ENCODE results near the gene KIF9. TPM values are rescaled to one million over a fixed set of nuclear protein-coding genes. Genes with fewer than 3 reads are reported as not detected.

The KIF9 gene
- total RNA-seq, 1 donor from 2014 or later = 2.5 TPM

GRCh38 chr3:47298439-47298838 is 15.8 kb upstream of the KIF9 start:
- Mint-ChIP-seq H3K4me3 (no peak overlapping the region), H3K27me3 (no peaks in the 10 kb centered on the region), H3K27ac (no peak overlapping the region), H3K36me3 (ENCODE audit: low read depth) (peaks cover 46% of the 10 kb centered on the region), H3K4me1 (peaks cover 56% of the 10 kb centered on the region), H3K9me3 (no peaks in the 10 kb centered on the region)
- ChIA-PET CTCF (no interaction called here), POLR2A (no interaction called here)
- TF ChIP-seq CTCF (IDR thresholded peaks at IDR 0.05) = no peak
- ATAC-seq (ENCODE audit: low read depth) = no peak
- DNase-seq = no peak
- intact Hi-C loops (cut with micrococcal nuclease) = no loop called here

GRCh38 chr3:47296562-47297302 is 14.1 kb upstream of the KIF9 start:
- H3K27ac Mint-ChIP-seq = peak overlapping the region; percentile 63
- no peaks in the 10 kb centered on the region for H3K27me3 Mint-ChIP-seq
- DNase-seq (no peak), ATAC-seq (ENCODE audit: low read depth) (peak; percentile 15)
- peak overlapping the region; percentile 21 for H3K4me3 Mint-ChIP-seq
- intact Hi-C loops (cut with micrococcal nuclease) = no loop called here
- no peak for TF ChIP-seq CTCF (IDR thresholded peaks at IDR 0.05)
- H3K9me3 Mint-ChIP-seq = no peaks in the 10 kb centered on the region
- ChIA-PET POLR2A (no interaction called here), CTCF (no interaction called here)
- H3K4me1 Mint-ChIP-seq = peaks cover 69% of the 10 kb centered on the region
- peaks cover 35% of the 10 kb centered on the region for H3K36me3 Mint-ChIP-seq (ENCODE audit: low read depth)

GRCh38 chr3:47295976-47296375 is 13.4 kb upstream of the KIF9 start:
- intact Hi-C loops (cut with micrococcal nuclease) = no loop called here
- no peak overlapping the region for H3K4me3 Mint-ChIP-seq
- DNase-seq (no peak), ATAC-seq (ENCODE audit: low read depth) (no peak)
- peak overlapping the region; percentile 27 for H3K27ac Mint-ChIP-seq
- H3K4me1 Mint-ChIP-seq = peaks cover 77% of the 10 kb centered on the region
- no peaks in the 10 kb centered on the region for H3K27me3 Mint-ChIP-seq
- H3K36me3 Mint-ChIP-seq (ENCODE audit: low read depth) = peaks cover 31% of the 10 kb centered on the region
- H3K9me3 Mint-ChIP-seq = no peaks in the 10 kb centered on the region
- no peak for TF ChIP-seq CTCF (IDR thresholded peaks at IDR 0.05)
- CTCF ChIA-PET = no interaction called here
- POLR2A ChIA-PET = no interaction called here

- H3K9me3 Mint-ChIP-seq = no peaks in the 10 kb centered on the region
- no peak for ATAC-seq (ENCODE audit: low read depth)
- no peak overlapping the region for H3K27ac Mint-ChIP-seq
- TF ChIP-seq CTCF (IDR thresholded peaks at IDR 0.05) = no peak
- intact Hi-C loops (cut with micrococcal nuclease) = no loop called here
- ChIA-PET CTCF (no interaction called here), POLR2A (interaction anchor here (0.6 to 1.7 kb wide), 3 partner anchors 9 to 1341 kb away, joined by 3 to 6 read pairs (median 3); partner anchors contain the start of genes KIF9 and KLHL18)
- no peak for DNase-seq
- no peak overlapping the region for H3K4me3 Mint-ChIP-seq
- H3K36me3 Mint-ChIP-seq (ENCODE audit: low read depth) = peaks cover 35% of the 10 kb centered on the region
- peaks cover 83% of the 10 kb centered on the region for H3K4me1 Mint-ChIP-seq
- no peaks in the 10 kb centered on the region for H3K27me3 Mint-ChIP-seq
Observed at GRCh38 chr3:47295322-47295721, 12.7 kb upstream of the KIF9 start.

- ChIA-PET POLR2A (interaction anchor here (1.7 kb wide), 1 partner anchor 12 kb away, joined by 6 read pairs; the partner anchor contains the start of genes KIF9 and KLHL18), CTCF (no interaction called here)
- ATAC-seq (ENCODE audit: low read depth) = no peak
- no peak for TF ChIP-seq CTCF (IDR thresholded peaks at IDR 0.05)
- Mint-ChIP-seq H3K9me3 (no peaks in the 10 kb centered on the region), H3K4me3 (no peak overlapping the region), H3K27ac (peak overlapping the region; percentile 51), H3K36me3 (ENCODE audit: low read depth) (peaks cover 44% of the 10 kb centered on the region), H3K4me1 (peaks cover 88% of the 10 kb centered on the region), H3K27me3 (no peaks in the 10 kb centered on the region)
- intact Hi-C loops (cut with micrococcal nuclease) = no loop called here
- DNase-seq = no peak
Observed at GRCh38 chr3:47294392-47294791, 11.8 kb upstream of the KIF9 start.
